ENCODE measurements around the gene POU3F2.

POU3F2 gene

DNA sequence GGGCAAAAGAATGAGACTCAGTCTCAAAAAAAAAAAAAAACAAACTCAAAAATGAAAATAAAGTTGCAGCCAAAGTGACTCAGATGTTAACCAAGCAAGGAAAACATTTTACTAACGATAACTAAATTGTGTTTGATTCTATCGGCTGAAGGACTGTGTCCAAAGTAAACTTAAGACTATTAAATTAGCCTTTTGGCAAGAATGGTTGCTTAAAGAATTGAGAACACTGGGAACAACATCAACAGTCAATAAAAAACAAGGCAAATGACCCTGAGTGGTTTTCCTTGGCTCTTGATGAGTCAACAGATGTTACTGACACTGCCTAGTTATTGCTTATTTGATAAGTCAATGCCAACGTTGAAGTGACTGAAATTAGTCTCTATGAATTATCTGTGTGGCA lies 36.7 kb downstream of the POU3F2 start:
- DNase-seq (ENCODE audit: low read depth in 2 of 2), result peak; percentile 53 to 59
- TF ChIP-seq, protein P1, sequence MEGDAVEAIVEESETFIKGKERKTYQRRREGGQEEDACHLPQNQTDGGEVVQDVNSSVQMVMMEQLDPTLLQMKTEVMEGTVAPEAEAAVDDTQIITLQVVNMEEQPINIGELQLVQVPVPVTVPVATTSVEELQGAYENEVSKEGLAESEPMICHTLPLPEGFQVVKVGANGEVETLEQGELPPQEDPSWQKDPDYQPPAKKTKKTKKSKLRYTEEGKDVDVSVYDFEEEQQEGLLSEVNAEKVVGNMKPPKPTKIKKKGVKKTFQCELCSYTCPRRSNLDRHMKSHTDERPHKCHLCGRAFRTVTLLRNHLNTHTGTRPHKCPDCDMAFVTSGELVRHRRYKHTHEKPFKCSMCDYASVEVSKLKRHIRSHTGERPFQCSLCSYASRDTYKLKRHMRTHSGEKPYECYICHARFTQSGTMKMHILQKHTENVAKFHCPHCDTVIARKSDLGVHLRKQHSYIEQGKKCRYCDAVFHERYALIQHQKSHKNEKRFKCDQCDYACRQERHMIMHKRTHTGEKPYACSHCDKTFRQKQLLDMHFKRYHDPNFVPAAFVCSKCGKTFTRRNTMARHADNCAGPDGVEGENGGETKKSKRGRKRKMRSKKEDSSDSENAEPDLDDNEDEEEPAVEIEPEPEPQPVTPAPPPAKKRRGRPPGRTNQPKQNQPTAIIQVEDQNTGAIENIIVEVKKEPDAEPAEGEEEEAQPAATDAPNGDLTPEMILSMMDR (IDR thresholded peaks at IDR 0.05; ENCODE audit: low read depth, low read length), result no peak
- no peak overlapping the region for H3K4me3 ChIP-seq (replicated peaks in 1 of 2; ENCODE audit: low read depth in 2 of 2, low read length in 2 of 2)

DNA sequence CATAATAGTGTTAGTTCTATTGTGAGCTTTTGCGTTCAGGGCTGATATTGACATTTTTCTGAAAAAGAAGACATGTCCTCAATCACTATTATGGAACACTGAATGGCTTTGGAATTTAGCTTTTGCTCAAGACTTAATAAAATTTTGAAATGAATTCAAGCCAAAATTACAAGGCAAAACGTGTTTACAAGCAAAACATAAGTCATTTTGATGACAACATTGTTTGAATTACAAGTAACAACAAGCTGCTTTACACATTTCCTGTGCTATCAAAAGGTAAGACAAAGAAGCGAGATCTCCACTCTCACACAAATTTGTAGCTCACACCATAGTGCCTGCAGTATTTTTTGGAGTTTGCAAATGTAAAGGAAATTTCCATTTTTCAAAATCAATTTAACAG lies 37.4 kb downstream of the POU3F2 start:
- DNase-seq (ENCODE audit: low read depth in 2 of 2), result no peak
- TF ChIP-seq, protein P1 (IDR thresholded peaks at IDR 0.05; ENCODE audit: low read depth, low read length), result no peak
- H3K4me3 ChIP-seq (replicated peaks in 1 of 2; ENCODE audit: low read depth in 2 of 2, low read length in 2 of 2), result no peak overlapping the region

DNA sequence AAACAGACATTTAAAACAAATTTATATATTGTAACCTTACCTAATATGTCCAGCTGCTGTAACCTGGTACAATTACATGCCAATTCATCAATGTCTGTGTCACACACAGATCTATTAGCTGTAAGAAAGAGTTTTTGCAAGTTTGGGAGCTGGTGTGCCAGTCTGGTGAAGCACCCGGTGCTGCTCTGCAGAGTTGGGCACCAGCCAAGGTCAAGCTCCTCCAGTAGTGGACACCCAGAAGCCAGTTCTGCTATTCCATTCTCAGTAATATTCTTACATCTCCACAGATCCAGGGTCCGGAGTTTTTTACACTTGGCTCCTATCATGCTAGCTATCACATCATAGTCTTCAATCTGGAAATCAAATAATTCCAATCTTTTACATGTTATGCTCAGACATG lies 41.0 kb downstream of the POU3F2 start:
- H3K4me3 ChIP-seq (replicated peaks in 1 of 2; ENCODE audit: low read depth in 2 of 2, low read length in 2 of 2), result no peak overlapping the region
- TF ChIP-seq, protein P1 (IDR thresholded peaks at IDR 0.05; ENCODE audit: low read depth, low read length), result no peak
- DNase-seq (ENCODE audit: low read depth in 2 of 2), result no peak

DNA sequence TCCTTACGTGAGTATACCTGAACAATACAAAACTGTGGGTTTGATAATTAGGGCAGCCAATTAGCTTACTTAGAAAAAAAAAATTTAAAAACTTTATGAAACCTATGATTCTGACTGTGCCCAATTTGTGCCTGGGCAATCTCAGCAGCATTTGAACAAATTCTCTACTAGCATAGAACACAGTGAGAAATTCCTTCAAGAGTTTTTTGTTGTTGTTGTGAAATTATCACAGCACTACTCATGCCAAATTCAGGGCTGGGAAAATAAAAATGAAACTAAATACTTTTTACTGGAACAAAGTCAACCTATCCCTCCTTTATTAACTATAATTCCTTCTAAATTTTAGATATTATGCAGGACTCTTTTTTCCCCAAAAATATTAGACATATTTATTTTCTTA lies 42.9 kb downstream of the POU3F2 start:
- H3K4me3 ChIP-seq (replicated peaks in 1 of 2; ENCODE audit: low read depth in 2 of 2, low read length in 2 of 2), result no peak overlapping the region
- TF ChIP-seq, protein P1 (IDR thresholded peaks at IDR 0.05; ENCODE audit: low read depth, low read length), result no peak
- DNase-seq (ENCODE audit: low read depth in 2 of 2), result peak; percentile 6 to 32

DNA sequence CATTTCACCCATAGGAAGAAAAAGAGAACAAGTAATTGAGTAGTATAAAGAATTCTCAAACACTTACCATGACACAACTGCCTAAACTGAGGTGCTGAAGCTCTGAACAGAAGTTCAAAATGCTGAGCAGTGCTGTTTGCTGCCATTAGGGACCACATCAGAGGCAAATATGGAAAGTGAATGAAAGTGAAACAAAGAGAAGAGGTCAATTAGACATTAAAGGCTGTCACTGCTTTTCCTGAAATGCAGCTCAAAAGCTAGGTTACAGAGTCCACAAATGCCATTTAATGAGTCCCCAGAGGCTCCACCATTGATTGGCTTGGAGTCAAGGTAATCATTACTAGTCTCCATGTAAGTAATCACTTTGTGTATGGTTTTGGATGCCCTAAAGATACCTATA lies 46.1 kb downstream of the POU3F2 start:
- no peak for DNase-seq (ENCODE audit: low read depth in 2 of 2)
- no peak overlapping the region for H3K4me3 ChIP-seq (replicated peaks in 1 of 2; ENCODE audit: low read depth in 2 of 2, low read length in 2 of 2)
- TF ChIP-seq, protein P1 (IDR thresholded peaks at IDR 0.05; ENCODE audit: low read depth, low read length), result no peak

DNA sequence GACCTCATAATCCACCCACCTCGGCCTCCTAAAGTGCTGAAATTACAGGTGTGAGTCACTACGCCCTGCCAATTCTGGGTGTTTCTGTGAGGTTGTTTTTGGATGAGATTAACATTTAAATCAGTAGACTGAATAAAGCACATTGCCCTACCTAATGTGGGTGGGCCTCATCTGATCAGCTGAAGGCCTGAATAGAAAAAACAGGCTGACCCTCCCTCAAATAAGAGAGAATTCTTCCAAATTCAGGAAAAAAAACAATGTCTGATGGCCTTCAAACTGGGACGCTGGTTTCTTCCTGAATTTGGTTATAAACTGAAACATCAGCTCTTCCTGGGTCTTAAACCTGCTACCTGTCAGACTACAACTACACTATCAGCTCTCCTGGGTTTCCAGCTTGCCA lies 51.0 kb downstream of the POU3F2 start:
- TF ChIP-seq, protein P1 (IDR thresholded peaks at IDR 0.05; ENCODE audit: low read depth, low read length), result no peak
- H3K4me3 ChIP-seq (replicated peaks in 1 of 2; ENCODE audit: low read depth in 2 of 2, low read length in 2 of 2), result no peak overlapping the region
- no peak for DNase-seq (ENCODE audit: low read depth in 2 of 2)

DNA sequence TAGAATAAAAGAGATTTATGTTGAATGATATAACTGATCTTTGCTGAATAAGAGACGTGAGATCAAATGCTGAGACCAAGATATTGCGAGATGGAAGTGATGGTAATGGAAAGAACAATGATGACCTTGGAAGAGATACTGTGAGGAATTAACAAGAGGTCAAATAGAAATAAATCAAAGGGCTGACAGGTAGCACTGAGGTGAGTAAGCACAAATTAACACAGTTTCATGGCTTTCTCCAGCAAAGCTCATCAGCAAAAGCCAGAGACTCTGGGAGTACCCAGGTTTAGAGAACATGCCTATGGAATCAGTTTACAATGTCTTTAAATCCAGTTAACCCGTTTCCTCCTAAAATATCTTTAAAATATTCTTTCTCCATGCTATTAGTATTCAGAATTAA lies 53.3 kb downstream of the POU3F2 start:
- TF ChIP-seq, protein P1 (IDR thresholded peaks at IDR 0.05; ENCODE audit: low read depth, low read length), result no peak

More for the DNA sequence above, 53.3 kb downstream of the POU3F2 start:
- H3K4me3 ChIP-seq (replicated peaks in 1 of 2; ENCODE audit: low read depth in 2 of 2, low read length in 2 of 2), result no peak overlapping the region
- DNase-seq (ENCODE audit: low read depth in 2 of 2), result no peak

All from cardiac fibroblast (primary cell).